ENCODE results near the gene SERPINA12. TPM values are rescaled to one million over a fixed set of nuclear protein-coding genes. Genes with fewer than 3 reads are reported as not detected.

The SERPINA12 gene
- total and polyA plus RNA-seq, 2 of the 13 experiments (the other 11 are each of a cell fraction or from before 2014, with no cell fraction given) = 0.08 TPM; not detected in 1

- TF ChIP-seq SNAPC4 (CRISPR knock-in tag; IDR thresholded peaks at IDR 0.05) (no peak), ZBTB26 (CRISPR knock-in tag; IDR thresholded peaks at IDR 0.05; ENCODE audit: borderline replicate concordance) (no peak), MYC (CRISPR knock-in tag; IDR thresholded peaks at IDR 0.05; ENCODE audit: borderline replicate concordance) (no peak; the same call in 1 of the 2 replicates), TBL1XR1 (IDR thresholded peaks at IDR 0.05; ENCODE audit: borderline replicate concordance, low read length, partially characterized antibody) (no peak), REXO4 (CRISPR knock-in tag; IDR thresholded peaks at IDR 0.05; ENCODE audit: borderline replicate concordance) (no peak), PAF1 (CRISPR knock-in tag; IDR thresholded peaks at IDR 0.05) (no peak), KLF11 (CRISPR knock-in tag; IDR thresholded peaks at IDR 0.05) (no peak), THRA (CRISPR knock-in tag; IDR thresholded peaks at IDR 0.05; ENCODE audit: borderline replicate concordance) (peak; percentile 59; the same call in 1 of the 2 replicates), NFATC3 (CRISPR knock-in tag; IDR thresholded peaks at IDR 0.05) (no peak), ZNF124 (CRISPR knock-in tag; IDR thresholded peaks at IDR 0.05) (no peak), HMG20A (CRISPR knock-in tag; IDR thresholded peaks at IDR 0.05; ENCODE audit: borderline replicate concordance) (peak; percentile 32; the same call in 1 of the 2 replicates), ZNF574 (CRISPR knock-in tag; IDR thresholded peaks at IDR 0.05) (peak; percentile 62; the same call in 1 of the 2 replicates), NAIF1 (CRISPR knock-in tag; IDR thresholded peaks at IDR 0.05; ENCODE audit: borderline replicate concordance) (no peak), ZNF138 (CRISPR knock-in tag; IDR thresholded peaks at IDR 0.05; ENCODE audit: low read depth) (no peak), ERF (CRISPR knock-in tag; IDR thresholded peaks at IDR 0.05) (peak; percentile 53; the same call in 1 of the 2 replicates)
Observed at GRCh38 chr14:94548131-94548998, 39.1 kb upstream of the SERPINA12 start (continued).

Measured in HepG2 (cell line).